HepG2 (cell line): ENCODE results near the gene GCM1. TPM values are rescaled to one million over a fixed set of nuclear protein-coding genes. Genes with fewer than 3 reads are reported as not detected.

ENCODE experiments used
- ELF3 ChIP-seq: IDR thresholded peaks from 2 replicates; pipeline ENCODE4 v1.6.1; 2016; ENCODE audit warnings: missing genetic modification reagents, missing compliant biosample characterization
- FOSL2 ChIP-seq: sonication (generic); formaldehyde crosslinking; IDR thresholded peaks from 2 replicates; pipeline ENCODE4 v1.4.0; 2020; ENCODE audit warnings: missing genetic modification reagents
- HNF1B ChIP-seq: sonication (generic); formaldehyde crosslinking; IDR thresholded peaks from 2 replicates; pipeline ENCODE4 v1.5.1; 2020; ENCODE audit warnings: mild to moderate bottlenecking, moderate library complexity, missing genetic modification reagents
- HNRNPK ChIP-seq: fragments of 200-400 bp; formaldehyde crosslinking; IDR thresholded peaks from 2 replicates; pipeline ENCODE4 v1.6.1; 2018; ENCODE audit warnings: low read length, low read depth, moderate library complexity, mild to moderate bottlenecking; ENCODE audit not compliant: poor library complexity, severe bottlenecking
- HOXA3 ChIP-seq: sonication (generic); formaldehyde crosslinking; IDR thresholded peaks from 2 replicates; pipeline ENCODE4 v1.5.0; 2020; ENCODE audit warnings: missing genetic modification reagents
- KDM6A ChIP-seq: IDR thresholded peaks from 2 replicates; pipeline ENCODE4 v1.6.1; 2016; ENCODE audit warnings: low read depth
- PRDM10 ChIP-seq: sonication (generic); formaldehyde crosslinking; IDR thresholded peaks from 2 replicates; pipeline ENCODE4 v1.4.0; 2020; ENCODE audit warnings: low read depth, missing genetic modification reagents
- REL ChIP-seq: sonication (generic); formaldehyde crosslinking; conservative IDR thresholded peaks from 2 replicates; pipeline ENCODE4 v1.8.0; 2022; ENCODE audit warnings: mild to moderate bottlenecking, missing genetic modification reagents, moderate library complexity
- SP1 ChIP-seq, 2 experiments: fragments of 450-650 bp in 1 of 2; sonication (generic) in 1 of 2; formaldehyde crosslinking in 1 of 2; IDR thresholded peaks; 2 replicates each; pipeline versions ENCODE4 v1.4.0 to v1.6.1; 2016 to 2020; ENCODE audit warnings: missing genetic modification reagents in 1 of 2
- YEATS4 ChIP-seq: sonication (generic); formaldehyde crosslinking; IDR thresholded peaks from 2 replicates; pipeline ENCODE4 v1.4.0; 2020; ENCODE audit warnings: missing genetic modification reagents, borderline replicate concordance
- ZFP91 ChIP-seq: sonication (generic); formaldehyde crosslinking; IDR thresholded peaks from 2 replicates; pipeline ENCODE4 v1.9.0; 2022; ENCODE audit warnings: missing genetic modification reagents, mild to moderate bottlenecking, borderline replicate concordance
- polyA plus RNA-seq, 8 experiments: library from polyadenylated mRNA; depleted of rRNA in 3 of 8; stranded (reverse) in 7 of 8; unstranded in 1 of 8; fragments of >200 nt; fragmentation: Illumina TruSeq in 4 of 8; extraction: Trizol in 4 of 8; gene quantifications; 2 replicates each; pipeline versions ENCODE4 v1.2.1 to v1.2.3, GENCODE V29; 2011 to 2016; ENCODE audit warnings: low read depth in 4 of 8, missing spikeins in 1 of 8, mixed read lengths in 1 of 8; ENCODE audit not compliant: insufficient read depth in 1 of 8
- total RNA-seq, 5 experiments: library from RNA; depleted of rRNA; stranded (reverse); fragments of >200 nt; fragmentation: Illumina TruSeq; extraction: Trizol; gene quantifications; 2 replicates each; pipeline ENCODE4 v1.2.3, GENCODE V29; 2016; ENCODE audit warnings: low read depth in 1 of 5
- TF ChIP-seq, protein P1 (sequence below): sonication (generic); formaldehyde crosslinking; IDR thresholded peaks from 2 replicates; pipeline ENCODE4 v1.8.1; 2023; ENCODE audit warnings: mild to moderate bottlenecking, missing genetic modification reagents
- TF ChIP-seq, protein P2 (sequence below): sonication (generic); IDR thresholded peaks from 2 replicates; pipeline ENCODE4 v1.6.1; 2016; ENCODE audit warnings: low read depth, borderline replicate concordance
- TF ChIP-seq, protein P3 (sequence below): sonication (generic); formaldehyde crosslinking; IDR thresholded peaks from 2 replicates; pipeline ENCODE4 v1.4.0; 2020; ENCODE audit warnings: missing genetic modification reagents
- TF ChIP-seq, protein P4 (sequence below): sonication (generic); formaldehyde crosslinking; IDR thresholded peaks from 2 replicates; pipeline ENCODE4 v1.5.1; 2020; ENCODE audit warnings: mild to moderate bottlenecking, missing genetic modification reagents, moderate library complexity

GCM1 gene
- total and polyA plus RNA-seq, 2 of the 13 experiments (the other 11 are each of a cell fraction or from before 2014, with no cell fraction given), result 0.04 to 0.13 TPM

DNA sequence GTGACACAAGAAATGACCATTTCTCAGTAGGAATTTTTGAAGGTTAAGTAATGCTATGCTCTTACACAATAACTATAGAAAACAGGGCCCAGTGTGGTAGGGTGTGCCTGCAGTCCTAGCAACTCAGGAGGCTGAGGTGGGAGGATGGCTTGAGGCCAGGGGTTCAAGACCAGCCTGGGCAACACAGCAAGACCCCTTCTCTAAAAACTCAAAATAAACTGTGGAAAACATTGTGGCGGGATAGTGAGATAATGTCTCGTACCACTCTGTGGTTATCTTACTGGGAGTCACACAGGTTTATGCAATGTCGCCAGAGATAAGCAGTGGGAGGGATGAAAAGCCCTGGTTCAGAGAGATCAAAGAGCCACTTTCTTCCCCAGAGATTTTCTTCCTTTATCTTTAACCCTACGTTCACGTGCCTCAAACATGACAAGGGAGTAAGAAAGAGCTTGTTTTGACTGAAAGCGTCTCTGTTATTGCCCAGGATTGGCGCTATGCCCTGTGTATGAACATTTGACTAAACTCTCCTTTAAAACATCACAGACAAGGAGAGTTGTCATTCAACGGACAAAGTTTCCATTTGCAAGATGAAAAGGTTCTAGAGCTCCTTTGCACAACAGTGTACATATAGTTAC lies 13.9 kb downstream of the GCM1 start (continued):
- TF ChIP-seq SP1 (IDR thresholded peaks at IDR 0.05), result no peak
- peak; percentile 46 for TF ChIP-seq SP1 (CRISPR knock-in tag; IDR thresholded peaks at IDR 0.05)
- peak; percentile 43 for TF ChIP-seq HNF1B
- TF ChIP-seq KDM6A (CRISPR knock-in tag), result peak; percentile 70
- TF ChIP-seq, protein P1, sequence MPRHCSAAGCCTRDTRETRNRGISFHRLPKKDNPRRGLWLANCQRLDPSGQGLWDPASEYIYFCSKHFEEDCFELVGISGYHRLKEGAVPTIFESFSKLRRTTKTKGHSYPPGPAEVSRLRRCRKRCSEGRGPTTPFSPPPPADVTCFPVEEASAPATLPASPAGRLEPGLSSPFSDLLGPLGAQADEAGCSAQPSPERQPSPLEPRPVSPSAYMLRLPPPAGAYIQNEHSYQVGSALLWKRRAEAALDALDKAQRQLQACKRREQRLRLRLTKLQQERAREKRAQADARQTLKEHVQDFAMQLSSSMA, result peak; percentile 38; the same call in 1 of the 2 replicates
- TF ChIP-seq YEATS4, result peak; percentile 65; the same call in 1 of the 2 replicates
- TF ChIP-seq, protein P2, sequence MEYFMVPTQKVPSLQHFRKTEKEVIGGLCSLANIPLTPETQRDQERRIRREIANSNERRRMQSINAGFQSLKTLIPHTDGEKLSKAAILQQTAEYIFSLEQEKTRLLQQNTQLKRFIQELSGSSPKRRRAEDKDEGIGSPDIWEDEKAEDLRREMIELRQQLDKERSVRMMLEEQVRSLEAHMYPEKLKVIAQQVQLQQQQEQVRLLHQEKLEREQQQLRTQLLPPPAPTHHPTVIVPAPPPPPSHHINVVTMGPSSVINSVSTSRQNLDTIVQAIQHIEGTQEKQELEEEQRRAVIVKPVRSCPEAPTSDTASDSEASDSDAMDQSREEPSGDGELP, result no peak; the same call in 1 of the 2 replicates
- TF ChIP-seq, protein P3, sequence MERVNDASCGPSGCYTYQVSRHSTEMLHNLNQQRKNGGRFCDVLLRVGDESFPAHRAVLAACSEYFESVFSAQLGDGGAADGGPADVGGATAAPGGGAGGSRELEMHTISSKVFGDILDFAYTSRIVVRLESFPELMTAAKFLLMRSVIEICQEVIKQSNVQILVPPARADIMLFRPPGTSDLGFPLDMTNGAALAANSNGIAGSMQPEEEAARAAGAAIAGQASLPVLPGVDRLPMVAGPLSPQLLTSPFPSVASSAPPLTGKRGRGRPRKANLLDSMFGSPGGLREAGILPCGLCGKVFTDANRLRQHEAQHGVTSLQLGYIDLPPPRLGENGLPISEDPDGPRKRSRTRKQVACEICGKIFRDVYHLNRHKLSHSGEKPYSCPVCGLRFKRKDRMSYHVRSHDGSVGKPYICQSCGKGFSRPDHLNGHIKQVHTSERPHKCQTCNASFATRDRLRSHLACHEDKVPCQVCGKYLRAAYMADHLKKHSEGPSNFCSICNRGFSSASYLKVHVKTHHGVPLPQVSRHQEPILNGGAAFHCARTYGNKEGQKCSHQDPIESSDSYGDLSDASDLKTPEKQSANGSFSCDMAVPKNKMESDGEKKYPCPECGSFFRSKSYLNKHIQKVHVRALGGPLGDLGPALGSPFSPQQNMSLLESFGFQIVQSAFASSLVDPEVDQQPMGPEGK (CRISPR knock-in tag), result peak; percentile 88
- peak; percentile 92 for TF ChIP-seq ELF3 (CRISPR knock-in tag)
- peak; percentile 90 for TF ChIP-seq FOSL2 (CRISPR knock-in tag)
- peak; percentile 73 for TF ChIP-seq HOXA3 (CRISPR knock-in tag)
- TF ChIP-seq, protein P4, sequence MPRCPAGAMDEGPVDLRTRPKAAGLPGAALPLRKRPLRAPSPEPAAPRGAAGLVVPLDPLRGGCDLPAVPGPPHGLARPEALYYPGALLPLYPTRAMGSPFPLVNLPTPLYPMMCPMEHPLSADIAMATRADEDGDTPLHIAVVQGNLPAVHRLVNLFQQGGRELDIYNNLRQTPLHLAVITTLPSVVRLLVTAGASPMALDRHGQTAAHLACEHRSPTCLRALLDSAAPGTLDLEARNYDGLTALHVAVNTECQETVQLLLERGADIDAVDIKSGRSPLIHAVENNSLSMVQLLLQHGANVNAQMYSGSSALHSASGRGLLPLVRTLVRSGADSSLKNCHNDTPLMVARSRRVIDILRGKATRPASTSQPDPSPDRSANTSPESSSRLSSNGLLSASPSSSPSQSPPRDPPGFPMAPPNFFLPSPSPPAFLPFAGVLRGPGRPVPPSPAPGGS (CRISPR knock-in tag), result no peak
- TF ChIP-seq HNRNPK, result no peak
- TF ChIP-seq ZFP91 (CRISPR knock-in tag), result peak; percentile 38; the same call in 1 of the 2 replicates
- peak; percentile 72; the same call in 1 of the 2 replicates for TF ChIP-seq PRDM10 (CRISPR knock-in tag)
- TF ChIP-seq REL, result no peak
